Small intestine (tissue), 7 donors: Measurements from ENCODE around the gene HOXA3. TPM values are rescaled to one million over a fixed set of nuclear protein-coding genes. Genes with fewer than 3 reads are reported as not detected.

Source experiments
- DNase-seq, 2 donors: peaks; one replicate each; pipeline versions ENCODE4 v3.0.0 to v3.0.0-alpha.2; 2013
- FAIRE-seq: peaks from 2 replicates; lab custom pipeline; 2012; peaks lifted over from hg19 to GRCh38; lab: Jason Lieb, UNC
- H3K27ac ChIP-seq, 3 donors: one replicate each; pipeline ENCODE4 v1.5.1; 2013; ENCODE audit warnings: low read length in 2 of 3, mild to moderate bottlenecking in 2 of 3, control low read depth in 1 of 3, inconsistent platforms in 1 of 3, low read depth in 1 of 3, moderate library complexity in 1 of 3
- H3K27me3 ChIP-seq, 3 donors: one replicate each; pipeline ENCODE4 v1.6.1; 2013; ENCODE audit warnings: low read length in 3 of 3, inconsistent platforms in 1 of 3; ENCODE audit not compliant: control insufficient read depth in 3 of 3, insufficient read depth in 3 of 3
- H3K36me3 ChIP-seq, 3 donors: one replicate each; pipeline ENCODE4 v1.6.1; 2013; ENCODE audit warnings: low read length in 3 of 3, inconsistent platforms in 1 of 3, low read depth in 1 of 3, mild to moderate bottlenecking in 1 of 3, moderate library complexity in 1 of 3; ENCODE audit not compliant: control insufficient read depth in 3 of 3, insufficient read depth in 2 of 3
- H3K4me1 ChIP-seq, 3 donors: one replicate each; pipeline ENCODE4 v1.6.1; 2013; ENCODE audit warnings: low read length in 2 of 3, inconsistent platforms in 1 of 3, low read depth in 1 of 3, mild to moderate bottlenecking in 1 of 3, moderate library complexity in 1 of 3; ENCODE audit not compliant: control insufficient read depth in 3 of 3, insufficient read depth in 2 of 3
- H3K4me3 ChIP-seq, 3 donors: one replicate each; pipeline ENCODE4 v1.5.1; 2013; ENCODE audit warnings: low read length in 3 of 3, control low read depth in 1 of 3, inconsistent platforms in 1 of 3, low read depth in 1 of 3, mild to moderate bottlenecking in 1 of 3, moderate library complexity in 1 of 3
- H3K9me3 ChIP-seq, 2 donors: one replicate each; pipeline ENCODE4 v1.6.1; 2013; ENCODE audit warnings: low read depth in 1 of 2, low read length in 1 of 2; ENCODE audit not compliant: control insufficient read depth in 2 of 2, insufficient read depth in 1 of 2
- WGBS, 3 donors: extraction: QIAGEN DNeasy Blood & Tissue Kit; methylation state at CpG; one replicate each; pipeline ENCODE4 v1.1.7; 2013; 5-methylcytosine and 5-hydroxymethylcytosine counted together
- polyA plus RNA-seq, 4 donors: library from polyadenylated mRNA; stranded (reverse) in 3 of 4; unstranded in 1 of 4; fragments of 200-250 nt in 3 of 4; fragments of 120-200 nt in 1 of 4; gene quantifications; one replicate each; pipeline versions ENCODE4 v1.2.1 to v1.2.3, GENCODE V29; 2013
- donor health status: healthy with polysubstance abuse.
- donor health status: control.
- donor health status: control.
- donor health status: Bipolar disorder and iron deficiency.
- donor health status: healthy.

HOXA3 gene
- polyA plus RNA-seq, 4 donors, result 0.45 to 47.4 (median 1.9) TPM

GRCh38 chr7:27138985-27139333 lies 13.4 kb downstream of the HOXA3 start:
- 22 to 41% (median 40%) methylated on average over 11 of the region's 11 CpGs for WGBS, 3 donors
- Histone ChIP-seq H3K27ac (peak overlapping the region; percentile 74 to 81 (median 77)), H3K9me3 (no peaks in the 10 kb centered on the region), H3K4me3 (peak overlapping the region; percentile 45 to 53 (median 46)), H3K36me3 (peaks cover 0 to 16% (median 0%) of the 10 kb centered on the region in 3 donors), H3K4me1 (peaks cover 0 to 51% (median 2%) of the 10 kb centered on the region in 3 donors), H3K27me3 (peaks cover 5 to 16% (median 9%) of the 10 kb centered on the region in 3 donors)
- FAIRE-seq (no peak), DNase-seq (peak in 1 of 2 donors; percentile 46)

GRCh38 chr7:27138472-27138871 lies 13.9 kb downstream of the HOXA3 start:
- Histone ChIP-seq H3K27me3 (peaks cover 8 to 14% (median 9%) of the 10 kb centered on the region in 3 donors), H3K4me1 (peaks cover 2 to 54% (median 5%) of the 10 kb centered on the region in 3 donors)
- DNase-seq, result no peak

GRCh38 chr7:27137640-27138315 lies 14.6 kb downstream of the HOXA3 start:
- Histone ChIP-seq H3K4me1 (peaks cover 2 to 61% (median 5%) of the 10 kb centered on the region in 3 donors), H3K9me3 (no peaks in the 10 kb centered on the region), H3K27me3 (peaks cover 4 to 13% (median 11%) of the 10 kb centered on the region in 3 donors), H3K36me3 (peaks cover 0 to 13% (median 0%) of the 10 kb centered on the region in 3 donors), H3K4me3 (no peak overlapping the region), H3K27ac (peak overlapping the region in 2 of 3 donors; percentile 77 to 81)
- WGBS, 3 donors, result 69 to 83% (median 82%) methylated on average over 2 of the region's 2 CpGs
- DNase-seq (no peak), FAIRE-seq (no peak)

More at GRCh38 chr7:27138472-27138871, 13.9 kb downstream of the HOXA3 start:
- H3K27ac ChIP-seq, result peak overlapping the region in 2 of 3 donors; percentile 77 to 81
- FAIRE-seq, result no peak
- peak overlapping the region in 1 of 3 donors; percentile 45 for H3K4me3 ChIP-seq
- H3K36me3 ChIP-seq, result peaks cover 0 to 14% (median 0%) of the 10 kb centered on the region in 3 donors
- 75 to 76% (median 76%) methylated on average over 1 of the region's 1 CpG for WGBS, 3 donors
- H3K9me3 ChIP-seq, result no peaks in the 10 kb centered on the region

GRCh38 chr7:27134392-27134791 lies 18.0 kb downstream of the HOXA3 start:
- Histone ChIP-seq H3K27ac (peak overlapping the region in 2 of 3 donors; percentile 61 to 77), H3K4me3 (no peak overlapping the region), H3K4me1 (peaks cover 0 to 63% (median 5%) of the 10 kb centered on the region in 3 donors), H3K27me3 (peaks cover 0 to 6% (median 0%) of the 10 kb centered on the region in 3 donors), H3K36me3 (peaks cover 0 to under 1% (median 0%) of the 10 kb centered on the region in 3 donors), H3K9me3 (no peaks in the 10 kb centered on the region)
- peak in 1 of 2 donors; percentile 46 for DNase-seq
- 38 to 65% (median 43%) methylated on average over 2 of the region's 2 CpGs for WGBS, 3 donors
- FAIRE-seq, result no peak

- DNase-seq, result peak; percentile 36 to 72
- Histone ChIP-seq H3K4me3 (no peak overlapping the region), H3K27ac (peak overlapping the region in 2 of 3 donors; percentile 61 to 77), H3K36me3 (peaks cover 0 to 4% (median 0%) of the 10 kb centered on the region in 3 donors), H3K9me3 (no peaks in the 10 kb centered on the region), H3K4me1 (peaks cover 0 to 65% (median 5%) of the 10 kb centered on the region in 3 donors), H3K27me3 (peaks cover 0 to 6% (median 0%) of the 10 kb centered on the region in 3 donors)
- no peak for FAIRE-seq
- WGBS, 3 donors, result 31 to 50% (median 48%) methylated on average over 18 of the region's 18 CpGs
These were observed 18.8 kb downstream of the HOXA3 start for GRCh38 chr7:27133409-27134231.

GRCh38 chr7:27132978-27133377 lies 19.4 kb downstream of the HOXA3 start:
- H3K27me3 ChIP-seq, result peaks cover 0 to 6% (median 0%) of the 10 kb centered on the region in 3 donors
- no peak for DNase-seq
- H3K27ac ChIP-seq, result peak overlapping the region in 1 of 3 donors; percentile 61
- no peak for FAIRE-seq
- no peak overlapping the region for H3K4me3 ChIP-seq
- peaks cover 0 to 59% (median 5%) of the 10 kb centered on the region in 3 donors for H3K4me1 ChIP-seq
- WGBS, 3 donors, result 38 to 61% (median 50%) methylated on average over 6 of the region's 6 CpGs
- no peaks in the 10 kb centered on the region for H3K9me3 ChIP-seq
- H3K36me3 ChIP-seq, result peaks cover 0 to 4% (median 0%) of the 10 kb centered on the region in 3 donors

- DNase-seq (no peak), FAIRE-seq (no peak)
- Histone ChIP-seq H3K9me3 (no peaks in the 10 kb centered on the region), H3K27me3 (peaks cover 0 to 6% (median 0%) of the 10 kb centered on the region in 3 donors), H3K4me3 (no peak overlapping the region), H3K27ac (peak overlapping the region in 1 of 3 donors; percentile 61), H3K36me3 (peaks cover 0 to 4% (median 0%) of the 10 kb centered on the region in 3 donors), H3K4me1 (peaks cover 0 to 59% (median 9%) of the 10 kb centered on the region in 3 donors)
- WGBS, 3 donors, result 71 to 79% (median 76%) methylated on average over 2 of the region's 2 CpGs
These were observed 20.2 kb downstream of the HOXA3 start for GRCh38 chr7:27132214-27132613.

GRCh38 chr7:27131390-27131819 lies 21.0 kb downstream of the HOXA3 start:
- WGBS, 3 donors, result 44 to 52% (median 46%) methylated on average over 12 of the region's 12 CpGs
- DNase-seq, result no peak
- Histone ChIP-seq H3K27me3 (peaks cover 0 to 6% (median 0%) of the 10 kb centered on the region in 3 donors), H3K4me1 (peaks cover 0 to 54% (median 9%) of the 10 kb centered on the region in 3 donors), H3K4me3 (peak overlapping the region in 2 of 3 donors; percentile 70 to 85), H3K9me3 (no peaks in the 10 kb centered on the region), H3K36me3 (peaks cover 0 to 4% (median 0%) of the 10 kb centered on the region in 3 donors), H3K27ac (peak overlapping the region; percentile 63 to 87 (median 85))
- FAIRE-seq, result no peak
